ENCODE results near the gene TMEM184B. TPM values are rescaled to one million over a fixed set of nuclear protein-coding genes. Genes with fewer than 3 reads are reported as not detected.
A peak's percentile ranks its signal among the peaks of the same experiment; 100 is the strongest.

Gene TMEM184B
- total RNA-seq, 1 donor: 30.0 TPM

GRCh38 chr22:38240734-38241252, 32.0 kb downstream of the TMEM184B start:
- H3K4me2 ChIP-seq (ENCODE audit: insufficient read depth, low read length): peak overlapping the region; percentile 5
- peaks cover 35% of the 10 kb centered on the region for H3K36me3 ChIP-seq (ENCODE audit: insufficient read depth, low read length)
- H4K20me1 ChIP-seq (ENCODE audit: insufficient read depth, low read length): peaks cover 3% of the 10 kb centered on the region
- no peak overlapping the region for H3K4me3 ChIP-seq (ENCODE audit: insufficient read depth, low read length)
- no peaks in the 10 kb centered on the region for H3K27me3 ChIP-seq (ENCODE audit: insufficient read depth, low read length)
- H3K4me1 ChIP-seq (ENCODE audit: insufficient read depth, low read length): peaks cover 37% of the 10 kb centered on the region
- no peak for TF ChIP-seq CTCF (IDR thresholded peaks at IDR 0.05; ENCODE audit: extremely low read depth, low read depth, low read length)
- H3K79me2 ChIP-seq (ENCODE audit: insufficient read depth, low read length): peaks cover 23% of the 10 kb centered on the region
- no peak overlapping the region for H2AFZ ChIP-seq (ENCODE audit: low read length)
- no peaks in the 10 kb centered on the region for H3K9me3 ChIP-seq (ENCODE audit: low read depth, low read length)
- peak; percentile 96 for DNase-seq (ENCODE audit: insufficient read length, low spot score, missing footprints)
- H3K27ac ChIP-seq (ENCODE audit: low read depth, low read length): peak overlapping the region; percentile 95

GRCh38 chr22:38239101-38239761, 33.6 kb downstream of the TMEM184B start:
- peak overlapping the region; percentile 46 for H3K4me3 ChIP-seq (ENCODE audit: insufficient read depth, low read length)
- peaks cover 37% of the 10 kb centered on the region for H3K4me1 ChIP-seq (ENCODE audit: insufficient read depth, low read length)

GRCh38 chr22:38238519-38239071, 34.2 kb downstream of the TMEM184B start:
- Histone ChIP-seq H3K27me3 (ENCODE audit: insufficient read depth, low read length) (no peaks in the 10 kb centered on the region), H3K27ac (ENCODE audit: low read depth, low read length) (peak overlapping the region; percentile 95), H4K20me1 (ENCODE audit: insufficient read depth, low read length) (no peaks in the 10 kb centered on the region), H3K4me2 (ENCODE audit: insufficient read depth, low read length) (peak overlapping the region; percentile 68), H3K4me3 (ENCODE audit: insufficient read depth, low read length) (no peak overlapping the region), H3K36me3 (ENCODE audit: insufficient read depth, low read length) (peaks cover 39% of the 10 kb centered on the region), H3K4me1 (ENCODE audit: insufficient read depth, low read length) (peaks cover 37% of the 10 kb centered on the region), H2AFZ (ENCODE audit: low read length) (no peak overlapping the region), H3K9me3 (ENCODE audit: low read depth, low read length) (no peaks in the 10 kb centered on the region), H3K79me2 (ENCODE audit: insufficient read depth, low read length) (peaks cover 34% of the 10 kb centered on the region)
- DNase-seq (ENCODE audit: insufficient read length, low spot score, missing footprints): peak; percentile 85
- TF ChIP-seq CTCF (IDR thresholded peaks at IDR 0.05; ENCODE audit: extremely low read depth, low read depth, low read length): no peak

More at GRCh38 chr22:38239101-38239761, 33.6 kb downstream of the TMEM184B start:
- no peaks in the 10 kb centered on the region for H3K27me3 ChIP-seq (ENCODE audit: insufficient read depth, low read length)
- H4K20me1 ChIP-seq (ENCODE audit: insufficient read depth, low read length): no peaks in the 10 kb centered on the region
- H3K36me3 ChIP-seq (ENCODE audit: insufficient read depth, low read length): peaks cover 41% of the 10 kb centered on the region
- DNase-seq (ENCODE audit: insufficient read length, low spot score, missing footprints): peak; percentile 98
- peaks cover 36% of the 10 kb centered on the region for H3K79me2 ChIP-seq (ENCODE audit: insufficient read depth, low read length)
- H2AFZ ChIP-seq (ENCODE audit: low read length): no peak overlapping the region
- peak overlapping the region; percentile 95 for H3K27ac ChIP-seq (ENCODE audit: low read depth, low read length)
- no peaks in the 10 kb centered on the region for H3K9me3 ChIP-seq (ENCODE audit: low read depth, low read length)
- peak overlapping the region; percentile 68 for H3K4me2 ChIP-seq (ENCODE audit: insufficient read depth, low read length)
- peak; percentile 40 for TF ChIP-seq CTCF (IDR thresholded peaks at IDR 0.05; ENCODE audit: extremely low read depth, low read depth, low read length)

GRCh38 chr22:38236786-38237185, 36.0 kb downstream of the TMEM184B start:
- Histone ChIP-seq H3K4me3 (ENCODE audit: insufficient read depth, low read length) (no peak overlapping the region), H4K20me1 (ENCODE audit: insufficient read depth, low read length) (no peaks in the 10 kb centered on the region), H2AFZ (ENCODE audit: low read length) (no peak overlapping the region), H3K27ac (ENCODE audit: low read depth, low read length) (no peak overlapping the region), H3K36me3 (ENCODE audit: insufficient read depth, low read length) (peaks cover 39% of the 10 kb centered on the region), H3K27me3 (ENCODE audit: insufficient read depth, low read length) (no peaks in the 10 kb centered on the region), H3K79me2 (ENCODE audit: insufficient read depth, low read length) (peaks cover 47% of the 10 kb centered on the region), H3K4me2 (ENCODE audit: insufficient read depth, low read length) (no peak overlapping the region), H3K9me3 (ENCODE audit: low read depth, low read length) (no peaks in the 10 kb centered on the region), H3K4me1 (ENCODE audit: insufficient read depth, low read length) (peaks cover 39% of the 10 kb centered on the region)
- peak; percentile 23 for DNase-seq (ENCODE audit: insufficient read length, low spot score, missing footprints)
- TF ChIP-seq CTCF (IDR thresholded peaks at IDR 0.05; ENCODE audit: extremely low read depth, low read depth, low read length): no peak
